SH-SY5Y (cell line): Measurements from ENCODE around the gene MRPL16.

Experiments used
- GATA2 ChIP-seq: IDR thresholded peaks from 2 replicates; pipeline ENCODE4 v1.6.1; 2011; ENCODE audit warnings: mild to moderate bottlenecking, low read depth, low read length
- GATA3 ChIP-seq: IDR thresholded peaks from 2 replicates; pipeline ENCODE4 v1.6.1; 2011; ENCODE audit warnings: low read depth, mild to moderate bottlenecking, low read length, moderate library complexity

GRCh38 chr11:59787255-59787588 lies 23.4 kb downstream of the MRPL16 start:
- no peak for TF ChIP-seq GATA2
- no peak for TF ChIP-seq GATA3
